ENCODE results near the gene PM20D2. TPM values are rescaled to one million over a fixed set of nuclear protein-coding genes. Genes with fewer than 3 reads are reported as not detected.

PM20D2 gene
- polyA plus RNA-seq, 3 donors: 1.2 to 2.1 (median 1.4) TPM

GRCh38 chr6:89205819-89206218 is 60.0 kb downstream of the PM20D2 start:
- no peaks in the 10 kb centered on the region for H3K79me2 ChIP-seq (ENCODE audit: insufficient read depth, low read length)
- no peaks in the 10 kb centered on the region for H4K20me1 ChIP-seq (ENCODE audit: insufficient read depth, low read length)
- H3K9me3 ChIP-seq (replicated peaks in 1 of 2; ENCODE audit: control insufficient read depth in 1 of 2, insufficient read depth in 1 of 2, low read length in 2 of 2): no peaks in the 10 kb centered on the region
- no peak overlapping the region for H3K4me3 ChIP-seq (replicated peaks in 1 of 3; ENCODE audit: low read depth in 2 of 3, low read length in 3 of 3)
- no peaks in the 10 kb centered on the region for H3K27me3 ChIP-seq (ENCODE audit: control insufficient read depth in 2 of 2, insufficient read depth in 2 of 2, low read length in 2 of 2)
- no peak overlapping the region for H3K27ac Mint-ChIP-seq
- peaks cover 0 to 2% (median 1%) of the 10 kb centered on the region in 3 donors for H3K27me3 Mint-ChIP-seq (ENCODE audit: low read depth in 3 of 3)
- TF ChIP-seq, protein P1, sequence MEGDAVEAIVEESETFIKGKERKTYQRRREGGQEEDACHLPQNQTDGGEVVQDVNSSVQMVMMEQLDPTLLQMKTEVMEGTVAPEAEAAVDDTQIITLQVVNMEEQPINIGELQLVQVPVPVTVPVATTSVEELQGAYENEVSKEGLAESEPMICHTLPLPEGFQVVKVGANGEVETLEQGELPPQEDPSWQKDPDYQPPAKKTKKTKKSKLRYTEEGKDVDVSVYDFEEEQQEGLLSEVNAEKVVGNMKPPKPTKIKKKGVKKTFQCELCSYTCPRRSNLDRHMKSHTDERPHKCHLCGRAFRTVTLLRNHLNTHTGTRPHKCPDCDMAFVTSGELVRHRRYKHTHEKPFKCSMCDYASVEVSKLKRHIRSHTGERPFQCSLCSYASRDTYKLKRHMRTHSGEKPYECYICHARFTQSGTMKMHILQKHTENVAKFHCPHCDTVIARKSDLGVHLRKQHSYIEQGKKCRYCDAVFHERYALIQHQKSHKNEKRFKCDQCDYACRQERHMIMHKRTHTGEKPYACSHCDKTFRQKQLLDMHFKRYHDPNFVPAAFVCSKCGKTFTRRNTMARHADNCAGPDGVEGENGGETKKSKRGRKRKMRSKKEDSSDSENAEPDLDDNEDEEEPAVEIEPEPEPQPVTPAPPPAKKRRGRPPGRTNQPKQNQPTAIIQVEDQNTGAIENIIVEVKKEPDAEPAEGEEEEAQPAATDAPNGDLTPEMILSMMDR (IDR thresholded peaks at IDR 0.05): no peak
- no peaks in the 10 kb centered on the region for H3K36me3 Mint-ChIP-seq
- H3K4me1 Mint-ChIP-seq: no peaks in the 10 kb centered on the region
- H3K36me3 ChIP-seq (replicated peaks in 1 of 2; ENCODE audit: control insufficient read depth in 1 of 2, insufficient read depth in 2 of 2, low read length in 2 of 2): no peaks in the 10 kb centered on the region
- no peak overlapping the region for H3K4me3 Mint-ChIP-seq
- intact Hi-C loops (cut with micrococcal nuclease): no loop called here
- WGBS (ENCODE audit: insufficient coverage): 87% methylated on average over 3 of the region's 4 CpGs
- no peak overlapping the region for H3K4me2 ChIP-seq (replicated peaks; ENCODE audit: extremely low read depth, low read length, poor library complexity, severe bottlenecking)
- DNase-seq: no peak
- H2AFZ ChIP-seq (ENCODE audit: insufficient read depth, low read depth, low read length, poor library complexity, severe bottlenecking): no peak overlapping the region
- no peaks in the 10 kb centered on the region for H3K4me1 ChIP-seq (ENCODE audit: control insufficient read depth in 1 of 2, insufficient read depth in 2 of 2, low read length in 2 of 2)
- H3K9me3 Mint-ChIP-seq: peaks cover 0 to 2% (median 0%) of the 10 kb centered on the region in 7 donors
- no peak overlapping the region for H3K9ac ChIP-seq (ENCODE audit: insufficient read depth, low read length, poor library complexity, severe bottlenecking)
- H3K27ac ChIP-seq (ENCODE audit: low read depth in 1 of 2, low read length in 2 of 2): no peak overlapping the region

DNA sequence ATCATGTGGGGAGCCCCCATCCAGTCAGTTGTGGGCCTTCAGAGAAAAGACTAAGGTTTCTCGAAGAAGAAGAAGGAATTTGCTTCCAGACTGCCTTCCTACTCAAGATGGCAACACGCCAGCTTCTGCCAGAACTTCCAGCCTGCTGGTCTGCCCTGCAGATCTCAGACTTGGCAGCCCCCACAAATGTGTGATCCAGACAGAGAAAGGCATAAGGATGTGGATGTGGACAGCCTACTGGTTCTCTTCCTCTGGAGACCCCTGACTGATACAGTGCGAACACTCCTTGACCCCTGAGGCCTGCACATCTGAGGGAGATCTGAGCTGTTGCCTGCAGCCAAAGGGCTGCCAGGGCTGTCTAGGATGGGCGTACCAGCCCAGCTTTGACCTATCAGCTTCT is 62.7 kb downstream of the PM20D2 start:
- Mint-ChIP-seq H3K27ac (no peak overlapping the region), H3K4me3 (no peak overlapping the region), H3K36me3 (no peaks in the 10 kb centered on the region), H3K9me3 (peaks cover 0 to 2% (median 0%) of the 10 kb centered on the region in 7 donors), H3K27me3 (ENCODE audit: low read depth in 3 of 3) (peaks cover 0 to 1% (median 0%) of the 10 kb centered on the region in 3 donors), H3K4me1 (no peaks in the 10 kb centered on the region)
- Histone ChIP-seq H4K20me1 (ENCODE audit: insufficient read depth, low read length) (no peaks in the 10 kb centered on the region), H3K4me1 (ENCODE audit: control insufficient read depth in 1 of 2, insufficient read depth in 2 of 2, low read length in 2 of 2) (no peaks in the 10 kb centered on the region), H3K4me2 (replicated peaks; ENCODE audit: extremely low read depth, low read length, poor library complexity, severe bottlenecking) (no peak overlapping the region), H3K79me2 (ENCODE audit: insufficient read depth, low read length) (no peaks in the 10 kb centered on the region), H3K4me3 (replicated peaks in 1 of 3; ENCODE audit: low read depth in 2 of 3, low read length in 3 of 3) (no peak overlapping the region), H3K27me3 (ENCODE audit: control insufficient read depth in 2 of 2, insufficient read depth in 2 of 2, low read length in 2 of 2) (no peaks in the 10 kb centered on the region), H3K36me3 (replicated peaks in 1 of 2; ENCODE audit: control insufficient read depth in 1 of 2, insufficient read depth in 2 of 2, low read length in 2 of 2) (no peaks in the 10 kb centered on the region), H3K27ac (ENCODE audit: low read depth in 1 of 2, low read length in 2 of 2) (no peak overlapping the region), H3K9me3 (replicated peaks in 1 of 2; ENCODE audit: control insufficient read depth in 1 of 2, insufficient read depth in 1 of 2, low read length in 2 of 2) (no peaks in the 10 kb centered on the region), H3K9ac (ENCODE audit: insufficient read depth, low read length, poor library complexity, severe bottlenecking) (no peak overlapping the region), H2AFZ (ENCODE audit: insufficient read depth, low read depth, low read length, poor library complexity, severe bottlenecking) (no peak overlapping the region)
- intact Hi-C loops (cut with micrococcal nuclease): no loop called here
- TF ChIP-seq, protein P1 (IDR thresholded peaks at IDR 0.05): no peak
- no peak for DNase-seq
- 100% methylated on average over 2 of the region's 4 CpGs for WGBS (ENCODE audit: insufficient coverage)

Measured in CD14-positive monocyte (primary cell).